HTERT RPE-1 (cell line): Measurements from ENCODE around the gene DNAH12.

ENCODE experiments used
- in situ Hi-C: fragments of 300-500 bp; cut with MboI; formaldehyde crosslinking; loops from 4 replicates; pipeline ENCODE4 v1.14.3; 2020; ENCODE audit warnings: low sequenced_read_pairs

Gene DNAH12

GRCh38 chr3:57544181-57545125 is at the start of gene DNAH12:
DNAH12 (minus strand) TSS chr3:57544344; CDS start chr3:57542870, 1,474 bp downstream.
- in situ Hi-C loops, result no loop called here

- in situ Hi-C loops, result no loop called here
These were observed 48.2 kb upstream of the DNAH12 start for GRCh38 chr3:57592306-57592705.

- in situ Hi-C loops, result no loop called here
These were observed 43.8 kb upstream of the DNAH12 start for GRCh38 chr3:57587905-57588304.

- in situ Hi-C loops, result no loop called here
These were observed 42.6 kb upstream of the DNAH12 start for GRCh38 chr3:57586778-57587177.

GRCh38 chr3:57583544-57583943 is 39.4 kb upstream of the DNAH12 start:
- in situ Hi-C loops, result no loop called here

GRCh38 chr3:57582474-57583168 is 38.5 kb upstream of the DNAH12 start:
- in situ Hi-C loops, result no loop called here

- in situ Hi-C loops, result no loop called here
These were observed 33.7 kb upstream of the DNAH12 start for GRCh38 chr3:57577801-57578200.

- in situ Hi-C loops, result no loop called here
These were observed 32.0 kb upstream of the DNAH12 start for GRCh38 chr3:57575966-57576626.

GRCh38 chr3:57572096-57572495 is 28.0 kb upstream of the DNAH12 start:
- in situ Hi-C loops, result no loop called here

- in situ Hi-C loops, result no loop called here
These were observed 26.7 kb upstream of the DNAH12 start for GRCh38 chr3:57570878-57571277.

- in situ Hi-C loops, result no loop called here
These were observed 25.8 kb upstream of the DNAH12 start for GRCh38 chr3:57569859-57570450.

- in situ Hi-C loops, result no loop called here
These were observed 15.4 kb upstream of the DNAH12 start for GRCh38 chr3:57559526-57559925.

- in situ Hi-C loops, result no loop called here
These were observed 13.0 kb upstream of the DNAH12 start for GRCh38 chr3:57557085-57557537.

- in situ Hi-C loops, result no loop called here
These were observed 12.4 kb upstream of the DNAH12 start for GRCh38 chr3:57556459-57557084.

GRCh38 chr3:57555738-57556458 is 11.8 kb upstream of the DNAH12 start, which contains the start of gene PDE12:
PDE12 (plus strand) TSS chr3:57556274; CDS start chr3:57556380, 106 bp downstream.
- in situ Hi-C loops, result no loop called here

- in situ Hi-C loops, result no loop called here
These were observed 11.2 kb upstream of the DNAH12 start for GRCh38 chr3:57555306-57555705.

- in situ Hi-C loops, result no loop called here
These were observed 2.5 kb upstream of the DNAH12 start for GRCh38 chr3:57546616-57547015.

GRCh38 chr3:57545636-57546268 is 1.6 kb upstream of the DNAH12 start:
- in situ Hi-C loops, result no loop called here

- in situ Hi-C loops, result no loop called here
These were observed 5.7 kb downstream of the DNAH12 start for GRCh38 chr3:57538465-57538864.
